ENCODE measurements around the gene AHRR.

Gene AHRR

GRCh38 chr5:417301-418161 lies 96.0 kb downstream of the AHRR start:
- DNase-seq = no peak

- no peak for DNase-seq
Measured at GRCh38 chr5:418162-419121, 96.9 kb downstream of the AHRR start.

GRCh38 chr5:419970-420369 lies 98.5 kb downstream of the AHRR start:
- no peak for DNase-seq

DNA sequence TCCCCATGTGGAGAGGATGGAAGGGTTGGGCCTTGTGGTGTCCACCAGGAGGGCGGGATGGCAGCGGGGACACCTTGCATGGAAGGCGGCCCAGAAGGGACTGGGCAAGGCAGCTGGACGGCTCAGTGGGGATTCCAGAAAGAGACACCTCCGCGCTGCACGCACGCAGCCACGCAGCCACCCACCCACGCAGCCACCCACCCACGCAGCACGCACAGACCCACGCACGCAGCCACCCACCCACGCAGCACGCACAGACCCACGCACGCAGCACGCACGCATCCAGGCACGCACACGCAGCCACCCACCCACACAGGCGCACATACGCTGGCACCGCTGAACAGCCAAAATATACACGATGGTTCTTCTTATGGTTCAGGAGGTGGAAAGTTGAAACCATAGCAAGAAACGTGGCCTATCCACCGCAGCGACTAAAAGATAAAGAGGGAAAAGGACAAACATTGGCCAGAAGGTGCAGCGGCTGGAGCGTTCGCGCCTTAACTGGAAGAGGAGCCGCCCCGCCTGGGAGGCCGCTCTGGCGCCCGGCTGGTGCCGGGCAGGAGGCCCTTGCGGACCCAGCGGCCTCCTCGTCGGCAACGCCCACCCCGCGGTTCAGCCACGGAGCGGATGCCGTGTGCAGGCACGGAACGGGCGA lies 99.2 kb downstream of the AHRR start:
- DNase-seq = no peak

DNA sequence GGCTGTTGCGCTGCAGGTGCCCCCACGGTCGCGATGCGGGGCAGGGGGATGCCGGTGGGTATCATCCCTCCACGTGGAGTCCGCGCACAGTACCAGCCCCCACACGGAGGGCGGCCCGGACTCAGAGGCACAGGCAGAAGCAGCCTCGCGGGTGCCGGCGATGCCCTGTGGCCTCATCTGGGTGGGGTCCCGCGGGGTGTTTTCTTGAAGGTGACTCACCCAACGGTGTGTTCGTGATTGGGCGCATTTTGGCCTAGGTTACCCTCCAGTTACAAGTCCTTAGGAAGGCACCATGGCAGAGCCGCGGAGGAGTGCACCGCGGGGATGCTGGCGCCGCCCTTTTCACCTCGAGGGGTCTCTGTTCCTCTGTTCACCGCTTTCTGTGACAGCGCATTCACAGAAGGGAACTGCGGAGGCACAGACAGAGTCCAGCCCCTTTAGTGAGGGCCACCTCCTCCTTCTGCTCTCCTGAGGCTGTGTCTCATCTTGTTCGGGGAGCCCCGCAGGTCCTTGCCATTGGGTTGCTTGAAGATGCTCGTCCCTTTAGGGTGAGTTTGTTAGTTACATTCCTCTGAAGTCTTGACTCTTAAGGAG lies 99.9 kb downstream of the AHRR start:
- DNase-seq = no peak

DNA sequence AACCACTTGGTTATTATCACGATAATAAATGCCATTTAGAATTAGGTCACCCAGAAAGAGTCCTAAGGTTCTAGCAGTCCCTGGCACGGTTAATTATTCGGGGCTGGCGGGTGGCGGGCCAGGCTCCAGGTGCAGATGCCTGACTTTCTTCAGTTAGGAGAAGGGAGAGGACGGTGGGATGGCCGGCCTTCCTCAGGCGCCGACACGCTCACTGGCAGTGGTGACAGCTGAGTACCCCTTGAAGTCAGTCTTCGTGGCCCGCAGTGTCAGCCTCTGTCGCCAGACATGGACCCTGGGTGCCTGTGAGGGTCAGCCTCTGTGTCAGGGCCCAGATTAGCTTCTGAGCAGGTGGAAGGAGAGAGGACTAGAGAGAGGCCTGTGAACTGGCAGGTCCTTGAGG lies 100.4 kb downstream of the AHRR start:
- DNase-seq = no peak

- no peak for DNase-seq
Measured at GRCh38 chr5:422323-423232, 101.1 kb downstream of the AHRR start.

GRCh38 chr5:423233-423565 lies 101.7 kb downstream of the AHRR start:
- no peak for DNase-seq

GRCh38 chr5:423626-424261 lies 102.2 kb downstream of the AHRR start:
- no peak for DNase-seq

DNA sequence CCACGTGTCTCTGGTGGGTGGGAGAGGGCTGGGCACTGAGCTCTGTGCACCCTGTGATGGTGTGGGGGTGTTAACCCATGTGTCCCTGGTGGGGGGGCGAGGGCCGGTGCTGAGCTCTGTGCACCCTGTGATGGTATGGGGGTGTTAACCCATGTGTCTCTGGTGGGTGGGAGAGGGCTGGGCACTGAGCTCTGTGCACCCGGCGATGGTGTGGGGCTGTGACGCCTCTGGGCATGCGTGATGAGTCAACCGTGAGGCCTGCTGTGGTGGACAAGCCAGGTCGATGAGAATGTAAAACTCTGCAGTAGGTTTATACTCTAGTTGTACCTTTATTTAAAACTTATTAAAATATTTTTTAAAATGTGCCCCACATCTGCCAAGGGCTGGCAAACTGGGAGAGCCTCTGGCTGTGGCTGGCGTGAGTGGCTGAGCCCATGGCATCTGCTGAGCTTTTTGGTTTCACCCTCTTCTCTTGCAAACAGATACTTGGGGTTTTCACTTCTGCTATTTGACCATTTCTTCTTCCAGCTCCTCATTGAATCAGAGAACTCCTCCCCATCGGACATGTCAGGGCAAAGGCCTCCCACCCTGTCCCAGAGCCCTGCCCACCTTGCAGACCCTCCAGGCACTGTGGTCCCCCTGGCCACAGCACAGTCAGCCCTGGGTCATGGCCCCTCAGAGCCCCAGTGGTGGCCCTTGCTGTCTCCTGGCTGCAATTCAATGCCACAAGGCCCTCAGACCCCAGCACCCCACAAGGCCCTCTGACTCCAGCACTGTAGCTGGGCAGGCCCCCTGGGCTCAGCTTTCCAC lies 103.0 kb downstream of the AHRR start:
- no peak for DNase-seq

DNA sequence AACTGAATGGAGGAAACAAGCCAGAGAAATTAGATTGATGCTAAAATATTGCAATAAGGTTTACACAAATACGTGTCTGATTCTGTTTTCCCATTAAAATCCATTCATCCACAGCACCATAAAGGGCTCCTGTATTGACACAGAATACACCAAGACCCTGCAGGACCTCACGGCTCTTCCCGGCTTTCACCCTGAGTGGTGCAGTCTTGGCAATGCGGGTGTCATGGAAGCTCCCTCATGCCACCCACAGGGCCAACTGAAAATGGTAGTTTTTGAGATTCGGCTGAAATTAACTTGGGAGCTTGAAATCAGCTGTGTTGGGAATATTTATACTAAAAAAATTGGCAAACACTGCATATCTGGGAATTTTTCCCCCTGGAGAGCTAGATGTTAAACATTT lies 104.2 kb downstream of the AHRR start:
- DNase-seq = no peak

DNA sequence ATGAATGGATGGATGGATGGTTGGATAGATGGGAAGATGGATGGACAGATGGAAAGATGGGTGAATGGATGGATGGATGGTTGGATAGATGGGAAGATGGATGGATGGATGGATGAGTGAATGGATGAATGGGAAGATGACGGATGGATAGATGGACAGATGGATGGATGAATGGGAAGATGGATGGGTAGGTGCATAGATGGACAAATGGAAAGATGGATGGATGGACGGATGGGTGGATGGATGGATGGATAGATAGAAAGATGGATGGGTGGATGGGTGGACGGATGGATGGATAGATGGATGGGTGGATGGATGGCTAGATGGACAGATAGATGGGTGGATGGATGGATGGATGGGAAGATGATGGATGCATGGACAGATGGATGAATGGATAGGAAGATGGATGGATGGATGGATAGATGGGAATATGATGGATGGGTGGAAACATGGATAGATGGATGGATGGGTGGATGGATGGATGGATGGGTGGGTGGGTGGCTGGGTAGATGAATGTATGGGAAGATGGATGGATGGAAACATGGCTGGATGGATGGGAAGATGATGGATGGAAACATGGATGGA lies 105.0 kb downstream of the AHRR start:
- DNase-seq = no peak

DNA sequence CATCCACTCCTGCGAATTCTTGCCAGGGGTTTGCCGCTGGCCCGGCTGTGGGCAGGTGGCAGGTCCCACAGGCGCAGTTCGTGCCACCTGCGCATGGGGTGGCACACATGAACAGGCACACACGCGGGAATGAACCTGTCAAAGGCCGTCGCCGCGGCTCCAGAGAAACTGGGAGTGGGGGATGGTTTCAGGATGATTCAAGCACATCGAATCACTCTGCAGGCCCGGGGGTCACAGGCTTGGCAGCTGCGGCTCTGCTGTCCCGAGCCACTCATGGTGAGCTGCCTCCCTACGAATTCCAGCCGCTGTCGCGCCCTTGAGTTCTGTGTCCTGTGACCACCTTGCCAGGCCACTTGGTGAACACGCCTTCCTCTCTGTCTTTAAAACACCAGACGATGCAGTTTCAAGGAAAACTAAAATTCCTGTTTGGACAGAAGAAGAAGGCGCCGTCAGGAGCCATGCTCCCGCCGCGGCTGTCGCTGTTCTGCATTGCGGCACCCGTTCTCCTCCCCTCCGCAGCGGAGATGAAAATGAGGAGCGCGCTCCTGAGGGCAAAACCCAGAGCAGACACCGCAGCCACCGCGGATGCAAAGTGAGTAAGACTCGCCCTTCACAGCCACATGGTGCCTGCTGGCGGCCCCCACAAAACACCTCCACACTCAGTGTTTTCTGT lies 106.0 kb downstream of the AHRR start:
- DNase-seq = no peak

- no peak for DNase-seq
Measured at GRCh38 chr5:428219-428618, 106.7 kb downstream of the AHRR start.

DNA sequence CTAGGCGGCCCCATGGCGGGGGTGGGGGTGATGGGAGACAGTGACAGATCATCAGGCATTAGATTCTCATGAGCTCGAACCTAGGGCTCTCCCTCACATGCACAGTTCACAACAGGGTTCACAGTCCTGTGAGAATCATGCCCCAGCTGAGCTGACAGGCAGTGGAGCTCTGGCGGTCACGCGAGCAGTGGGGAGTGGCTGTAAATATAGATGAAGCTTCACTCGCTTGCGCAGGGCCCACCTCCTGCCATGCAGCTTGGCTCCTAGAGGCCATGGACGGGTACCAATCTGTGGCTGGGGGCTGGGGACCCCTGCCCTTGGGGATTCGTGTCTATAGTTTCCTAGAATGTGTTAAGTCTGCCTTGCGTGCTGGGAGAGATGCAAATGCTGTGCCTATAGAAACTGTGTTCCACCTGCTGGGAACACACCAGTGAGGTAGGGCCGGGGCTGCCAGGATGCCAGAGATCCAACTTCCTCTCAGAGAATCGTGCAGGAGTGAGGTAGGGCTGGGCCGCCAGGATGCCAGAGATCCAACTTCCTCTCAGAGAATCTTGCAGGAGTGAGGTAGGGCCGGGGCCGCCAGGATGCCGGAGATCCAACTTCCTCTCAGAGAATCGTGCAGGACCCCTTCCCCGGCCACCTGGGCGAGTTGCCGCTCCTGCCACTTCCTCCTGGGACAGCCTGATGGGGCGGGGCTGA lies 107.4 kb downstream of the AHRR start:
- no peak for DNase-seq

DNA sequence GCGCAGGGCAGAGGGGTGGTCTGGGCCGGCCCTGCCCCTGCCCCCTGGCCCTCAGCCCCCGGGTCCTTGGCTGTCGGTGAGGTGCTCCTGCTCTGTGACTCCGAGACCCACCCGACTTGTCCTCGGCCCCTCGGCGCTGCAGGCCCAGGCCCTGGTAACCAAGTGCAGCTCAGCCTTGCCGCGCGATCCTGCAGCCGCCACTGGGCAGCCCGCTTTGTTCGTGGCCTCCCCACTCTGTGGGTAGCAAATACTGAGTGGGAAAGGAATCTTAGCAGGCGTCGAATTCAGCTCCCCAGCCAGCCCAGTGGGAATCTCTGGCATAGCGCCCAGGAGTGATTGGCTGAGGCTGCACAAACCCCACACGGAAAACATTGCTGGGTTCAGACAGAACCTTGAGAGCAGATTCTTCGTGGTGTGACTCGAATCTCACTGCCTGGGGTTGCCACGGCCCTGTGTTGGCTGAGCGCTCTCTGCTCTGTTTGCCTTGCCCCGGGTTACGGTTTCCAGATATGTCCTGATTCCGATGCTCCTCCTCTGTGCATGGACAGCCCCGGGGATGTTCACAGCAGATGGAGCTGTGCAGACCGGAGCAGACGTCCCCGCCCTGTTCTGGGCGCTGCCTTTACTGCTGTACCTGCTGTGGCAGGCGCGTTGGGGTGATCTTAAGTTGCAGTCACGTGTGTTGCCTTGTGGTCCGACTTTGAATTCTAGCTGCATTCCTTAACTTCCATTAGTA lies 108.1 kb downstream of the AHRR start:
- DNase-seq = no peak

DNA sequence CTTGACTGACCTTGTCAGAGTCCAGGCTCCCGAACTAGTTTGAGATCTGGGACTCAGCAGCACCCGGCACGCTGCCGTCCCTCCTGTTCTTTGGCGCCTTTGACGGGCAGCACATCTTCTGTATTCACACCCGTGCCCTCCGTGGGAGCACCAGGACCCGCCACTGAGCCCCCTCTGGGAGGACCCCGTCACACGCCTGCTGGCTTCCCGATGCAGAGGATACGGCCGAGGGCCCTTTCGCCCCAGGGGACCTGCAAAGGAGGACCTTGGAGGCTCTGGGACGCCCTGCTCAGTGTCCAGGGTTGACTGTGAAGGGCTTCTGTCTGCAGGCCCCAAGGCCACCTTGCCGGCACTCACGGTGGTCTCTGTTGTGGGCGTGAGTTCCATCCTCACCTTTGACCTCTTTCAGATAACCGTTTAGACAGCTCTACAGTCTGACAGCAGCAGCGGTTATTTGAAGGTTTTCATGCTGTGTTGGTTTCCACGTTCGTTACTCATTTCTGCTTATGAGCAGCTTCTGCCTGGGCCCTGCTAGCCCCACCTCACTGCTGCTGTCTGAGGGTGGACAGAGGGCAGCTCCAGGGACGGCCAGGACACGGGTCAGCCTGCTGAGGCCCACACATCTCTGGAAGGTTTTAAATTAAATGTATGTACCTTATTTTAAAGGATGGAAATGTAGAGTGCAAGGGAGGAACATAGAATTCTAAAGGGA lies 108.9 kb downstream of the AHRR start:
- DNase-seq = no peak
